ENCODE results near the gene FBXW9.
"Not testable (repeated sequence)": the region's sequence is repeated elsewhere in the genome, so short reads cannot be mapped to it uniquely, and the experiment has no call there.

Gene FBXW9

GRCh38 chr19:12715102-12715501, 18.7 kb upstream of the FBXW9 start:
- DNase-seq (ENCODE audit: low read depth) = no peak

- DNase-seq (ENCODE audit: low read depth) = not testable (repeated sequence)
Observed at GRCh38 chr19:12713304-12713703, 16.9 kb upstream of the FBXW9 start.

GRCh38 chr19:12712077-12712476, 15.6 kb upstream of the FBXW9 start:
- not testable (repeated sequence) for DNase-seq (ENCODE audit: low read depth)

- no peak for DNase-seq (ENCODE audit: low read depth)
Observed at GRCh38 chr19:12711187-12711586, 14.8 kb upstream of the FBXW9 start.

- no peak for DNase-seq (ENCODE audit: low read depth)
Observed at GRCh38 chr19:12708641-12709040, 12.2 kb upstream of the FBXW9 start.

GRCh38 chr19:12706332-12706718, 9.9 kb upstream of the FBXW9 start:
- no peak for DNase-seq (ENCODE audit: low read depth)

- DNase-seq (ENCODE audit: low read depth) = no peak
Observed at GRCh38 chr19:12705654-12706331, 9.4 kb upstream of the FBXW9 start.

GRCh38 chr19:12705169-12705568, 8.7 kb upstream of the FBXW9 start:
- DNase-seq (ENCODE audit: low read depth) = no peak

GRCh38 chr19:12703046-12703445, 6.6 kb upstream of the FBXW9 start:
- no peak for DNase-seq (ENCODE audit: low read depth)

- no peak for DNase-seq (ENCODE audit: low read depth)
Observed at GRCh38 chr19:12701596-12702282, 5.3 kb upstream of the FBXW9 start.

- DNase-seq (ENCODE audit: low read depth) = no peak
Observed at GRCh38 chr19:12698138-12698537, 1.7 kb upstream of the FBXW9 start.

- not testable (repeated sequence) for DNase-seq (ENCODE audit: low read depth)
Observed at GRCh38 chr19:12697425-12697824, 994 bp upstream of the FBXW9 start.

GRCh38 chr19:12695997-12696365, 450 bp downstream of the FBXW9 start:
- no peak for DNase-seq (ENCODE audit: low read depth)

- DNase-seq (ENCODE audit: low read depth) = no peak
Observed at GRCh38 chr19:12695514-12695913, 917 bp downstream of the FBXW9 start.

- DNase-seq (ENCODE audit: low read depth) = no peak
Observed at GRCh38 chr19:12695096-12695495, 1.3 kb downstream of the FBXW9 start.

GRCh38 chr19:12694641-12695040, 1.8 kb downstream of the FBXW9 start:
- no peak for DNase-seq (ENCODE audit: low read depth)

GRCh38 chr19:12692960-12693359, 3.5 kb downstream of the FBXW9 start:
- DNase-seq (ENCODE audit: low read depth) = no peak

- no peak for DNase-seq (ENCODE audit: low read depth)
Observed at GRCh38 chr19:12689581-12690216, 6.7 kb downstream of the FBXW9 start.

- no peak for DNase-seq (ENCODE audit: low read depth)
Observed at GRCh38 chr19:12689012-12689411, 7.4 kb downstream of the FBXW9 start.

- no peak for DNase-seq (ENCODE audit: low read depth)
Observed at GRCh38 chr19:12687496-12688196, 8.8 kb downstream of the FBXW9 start, which contains the start of gene GNG14. Gene GNG14 (plus strand): TSS chr19:12687998. CDS start chr19:12688049, 51 bp downstream.

GRCh38 chr19:12685831-12686230, 10.6 kb downstream of the FBXW9 start:
- DNase-seq (ENCODE audit: low read depth) = no peak

Measured in stimulated activated CD8-positive, alpha-beta memory T cell treated with anti-CD3 and anti-CD28 coated beads, Interleukin-15, amount 100 ng/mL, for 24 hours (primary cell).